Ishikawa (cell line): ENCODE data around the gene EIF4B.

Experiments
- CEBPB ChIP-seq: IDR thresholded peaks from 2 replicates; pipeline ENCODE4 v1.6.1; 2012
- EGR1 ChIP-seq: IDR thresholded peaks from 2 replicates; pipeline ENCODE4 v1.6.1; 2012
- EP300 ChIP-seq: IDR thresholded peaks from 2 replicates; pipeline ENCODE4 v1.6.1; 2012; ENCODE audit warnings: borderline replicate concordance
- FOXM1 ChIP-seq: IDR thresholded peaks from 2 replicates; pipeline ENCODE4 v1.6.1; 2012; ENCODE audit warnings: low read depth, borderline replicate concordance
- NFIC ChIP-seq: IDR thresholded peaks from 2 replicates; pipeline ENCODE4 v1.6.1; 2012
- RAD21 ChIP-seq: IDR thresholded peaks from 2 replicates; pipeline ENCODE4 v1.6.1; 2012; ENCODE audit warnings: low read depth
- TAF1 ChIP-seq: IDR thresholded peaks from 2 replicates; pipeline ENCODE4 v1.6.1; 2012; ENCODE audit warnings: low read depth, mild to moderate bottlenecking
- TCF12 ChIP-seq: IDR thresholded peaks from 2 replicates; pipeline ENCODE4 v1.6.1; 2012; ENCODE audit warnings: low read depth
- TEAD4 ChIP-seq: IDR thresholded peaks from 2 replicates; pipeline ENCODE4 v1.6.1; 2012
- YY1 ChIP-seq: IDR thresholded peaks from 2 replicates; pipeline ENCODE4 v1.6.1; 2012; ENCODE audit warnings: low read depth
- ZBTB7A ChIP-seq: IDR thresholded peaks from 2 replicates; pipeline ENCODE4 v1.6.1; 2012; ENCODE audit warnings: low read depth
- TF ChIP-seq, protein P1 (sequence below): IDR thresholded peaks from 2 replicates; pipeline ENCODE4 v1.6.1; 2012; ENCODE audit warnings: low read depth, mild to moderate bottlenecking
- TF ChIP-seq, protein P2 (sequence below): IDR thresholded peaks from 2 replicates; pipeline ENCODE4 v1.6.1; 2012

DNA sequence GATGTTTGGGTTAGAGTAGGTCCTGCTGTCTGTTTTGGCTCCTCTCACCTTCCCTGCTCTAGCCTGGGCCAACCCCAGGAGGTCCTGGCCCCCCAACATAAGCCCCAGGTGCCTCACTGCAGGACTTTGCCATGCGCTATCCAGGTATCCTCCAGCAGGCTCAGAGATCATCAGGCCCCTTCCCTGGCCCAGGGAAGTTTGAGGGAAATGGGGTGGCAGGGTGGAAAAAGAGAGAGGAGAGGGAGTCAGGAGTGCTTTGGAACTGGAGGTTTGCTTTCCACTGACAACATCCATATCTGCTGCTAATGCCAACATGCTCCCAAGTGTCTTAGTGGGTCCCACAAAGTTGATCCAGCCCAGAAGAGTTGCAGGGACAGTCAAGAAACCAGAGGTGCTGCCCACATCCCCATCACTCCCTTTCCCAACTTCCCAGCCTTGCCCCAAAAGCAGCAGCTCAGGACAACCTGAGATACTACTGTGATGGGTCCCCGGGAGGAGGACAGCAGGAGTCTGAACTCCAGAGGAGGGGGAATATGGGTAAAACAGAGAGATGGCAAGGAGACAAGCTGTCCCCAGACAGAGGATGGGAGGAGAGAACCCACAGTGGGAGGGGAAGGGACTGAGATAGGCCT lies 44.3 kb downstream of the EIF4B start:
- TF ChIP-seq, protein P1, sequence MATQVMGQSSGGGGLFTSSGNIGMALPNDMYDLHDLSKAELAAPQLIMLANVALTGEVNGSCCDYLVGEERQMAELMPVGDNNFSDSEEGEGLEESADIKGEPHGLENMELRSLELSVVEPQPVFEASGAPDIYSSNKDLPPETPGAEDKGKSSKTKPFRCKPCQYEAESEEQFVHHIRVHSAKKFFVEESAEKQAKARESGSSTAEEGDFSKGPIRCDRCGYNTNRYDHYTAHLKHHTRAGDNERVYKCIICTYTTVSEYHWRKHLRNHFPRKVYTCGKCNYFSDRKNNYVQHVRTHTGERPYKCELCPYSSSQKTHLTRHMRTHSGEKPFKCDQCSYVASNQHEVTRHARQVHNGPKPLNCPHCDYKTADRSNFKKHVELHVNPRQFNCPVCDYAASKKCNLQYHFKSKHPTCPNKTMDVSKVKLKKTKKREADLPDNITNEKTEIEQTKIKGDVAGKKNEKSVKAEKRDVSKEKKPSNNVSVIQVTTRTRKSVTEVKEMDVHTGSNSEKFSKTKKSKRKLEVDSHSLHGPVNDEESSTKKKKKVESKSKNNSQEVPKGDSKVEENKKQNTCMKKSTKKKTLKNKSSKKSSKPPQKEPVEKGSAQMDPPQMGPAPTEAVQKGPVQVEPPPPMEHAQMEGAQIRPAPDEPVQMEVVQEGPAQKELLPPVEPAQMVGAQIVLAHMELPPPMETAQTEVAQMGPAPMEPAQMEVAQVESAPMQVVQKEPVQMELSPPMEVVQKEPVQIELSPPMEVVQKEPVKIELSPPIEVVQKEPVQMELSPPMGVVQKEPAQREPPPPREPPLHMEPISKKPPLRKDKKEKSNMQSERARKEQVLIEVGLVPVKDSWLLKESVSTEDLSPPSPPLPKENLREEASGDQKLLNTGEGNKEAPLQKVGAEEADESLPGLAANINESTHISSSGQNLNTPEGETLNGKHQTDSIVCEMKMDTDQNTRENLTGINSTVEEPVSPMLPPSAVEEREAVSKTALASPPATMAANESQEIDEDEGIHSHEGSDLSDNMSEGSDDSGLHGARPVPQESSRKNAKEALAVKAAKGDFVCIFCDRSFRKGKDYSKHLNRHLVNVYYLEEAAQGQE, result no peak
- TF ChIP-seq RAD21 (no peak), EGR1 (no peak), FOXM1 (no peak), TEAD4 (no peak), CEBPB (no peak), YY1 (no peak), EP300 (no peak), ZBTB7A (no peak), NFIC (no peak), TAF1 (no peak), TCF12 (no peak)
- TF ChIP-seq, protein P2, sequence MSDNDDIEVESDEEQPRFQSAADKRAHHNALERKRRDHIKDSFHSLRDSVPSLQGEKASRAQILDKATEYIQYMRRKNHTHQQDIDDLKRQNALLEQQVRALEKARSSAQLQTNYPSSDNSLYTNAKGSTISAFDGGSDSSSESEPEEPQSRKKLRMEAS, result no peak
